Nephron (organoid): ENCODE results near the gene FES.
A peak's percentile ranks its signal among the peaks of the same experiment; 100 is the strongest.

Source experiments
- H3K27ac Mint-ChIP-seq, 3 experiments: 2 replicates each; pipeline ENCODE4 v1.8.0; 2020; ENCODE audit warnings: mixed read lengths in 3 of 3, mild to moderate bottlenecking in 2 of 3, moderate library complexity in 1 of 3
- H3K27me3 Mint-ChIP-seq: 2 replicates; pipeline ENCODE4 v1.8.0; 2021; ENCODE audit warnings: low read depth, mild to moderate bottlenecking, moderate library complexity, mixed read lengths
- H3K36me3 Mint-ChIP-seq: 2 replicates; pipeline ENCODE4 v1.8.0; 2020; ENCODE audit warnings: low read depth, mixed read lengths
- H3K4me1 Mint-ChIP-seq: 2 replicates; pipeline ENCODE4 v1.8.0; 2020; ENCODE audit warnings: mixed read lengths
- H3K4me3 Mint-ChIP-seq, 3 experiments: 2 replicates each; pipeline ENCODE4 v1.8.0; 2020; ENCODE audit warnings: mild to moderate bottlenecking in 3 of 3, mixed read lengths in 3 of 3, moderate library complexity in 2 of 3
- H3K9me3 Mint-ChIP-seq: 2 replicates; pipeline ENCODE4 v1.8.0; 2020; ENCODE audit warnings: mixed read lengths
- TF ChIP-seq, protein P1 (sequence below), 3 experiments: fragments of 200-600 bp; sonication (generic); IDR thresholded peaks; one replicate each; pipeline ENCODE4 v1.5.0; 2021; ENCODE audit warnings: antibody characterized with exemption in 3 of 3; ENCODE audit not compliant: unreplicated experiment in 3 of 3

The FES gene

DNA sequence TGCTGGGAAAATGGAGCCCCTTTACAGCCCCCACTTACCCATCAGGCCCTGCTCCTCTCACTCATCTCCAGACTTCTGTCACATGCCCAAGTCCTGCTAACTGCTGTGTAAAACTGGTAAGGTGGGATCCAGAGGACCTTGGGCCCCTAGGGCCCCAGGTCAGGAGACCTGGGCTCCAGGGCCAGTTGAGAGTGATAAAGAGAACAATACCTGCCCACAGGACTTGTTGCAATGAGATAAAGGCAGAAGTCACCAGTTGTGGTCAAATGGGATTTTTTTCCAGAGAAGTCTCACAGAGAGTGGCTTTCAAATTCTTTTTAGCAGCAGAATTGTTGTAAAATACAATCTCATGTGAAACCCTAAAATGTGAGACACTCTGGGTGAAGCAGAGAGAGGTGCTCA lies 15.2 kb upstream of the FES start:
- Mint-ChIP-seq H3K4me1 (peaks cover 47% of the 10 kb centered on the region), H3K4me3 (peak overlapping the region; percentile 84 to 93 (median 91)), H3K36me3 (no peaks in the 10 kb centered on the region), H3K9me3 (no peaks in the 10 kb centered on the region), H3K27ac (peak overlapping the region in 2 of 3 experiments; percentile 80 to 96), H3K27me3 (peaks cover 14% of the 10 kb centered on the region)
- TF ChIP-seq, protein P1, sequence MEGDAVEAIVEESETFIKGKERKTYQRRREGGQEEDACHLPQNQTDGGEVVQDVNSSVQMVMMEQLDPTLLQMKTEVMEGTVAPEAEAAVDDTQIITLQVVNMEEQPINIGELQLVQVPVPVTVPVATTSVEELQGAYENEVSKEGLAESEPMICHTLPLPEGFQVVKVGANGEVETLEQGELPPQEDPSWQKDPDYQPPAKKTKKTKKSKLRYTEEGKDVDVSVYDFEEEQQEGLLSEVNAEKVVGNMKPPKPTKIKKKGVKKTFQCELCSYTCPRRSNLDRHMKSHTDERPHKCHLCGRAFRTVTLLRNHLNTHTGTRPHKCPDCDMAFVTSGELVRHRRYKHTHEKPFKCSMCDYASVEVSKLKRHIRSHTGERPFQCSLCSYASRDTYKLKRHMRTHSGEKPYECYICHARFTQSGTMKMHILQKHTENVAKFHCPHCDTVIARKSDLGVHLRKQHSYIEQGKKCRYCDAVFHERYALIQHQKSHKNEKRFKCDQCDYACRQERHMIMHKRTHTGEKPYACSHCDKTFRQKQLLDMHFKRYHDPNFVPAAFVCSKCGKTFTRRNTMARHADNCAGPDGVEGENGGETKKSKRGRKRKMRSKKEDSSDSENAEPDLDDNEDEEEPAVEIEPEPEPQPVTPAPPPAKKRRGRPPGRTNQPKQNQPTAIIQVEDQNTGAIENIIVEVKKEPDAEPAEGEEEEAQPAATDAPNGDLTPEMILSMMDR (IDR thresholded peaks at IDR 0.05; ENCODE audit: unreplicated experiment in 3 of 3): no peak

DNA sequence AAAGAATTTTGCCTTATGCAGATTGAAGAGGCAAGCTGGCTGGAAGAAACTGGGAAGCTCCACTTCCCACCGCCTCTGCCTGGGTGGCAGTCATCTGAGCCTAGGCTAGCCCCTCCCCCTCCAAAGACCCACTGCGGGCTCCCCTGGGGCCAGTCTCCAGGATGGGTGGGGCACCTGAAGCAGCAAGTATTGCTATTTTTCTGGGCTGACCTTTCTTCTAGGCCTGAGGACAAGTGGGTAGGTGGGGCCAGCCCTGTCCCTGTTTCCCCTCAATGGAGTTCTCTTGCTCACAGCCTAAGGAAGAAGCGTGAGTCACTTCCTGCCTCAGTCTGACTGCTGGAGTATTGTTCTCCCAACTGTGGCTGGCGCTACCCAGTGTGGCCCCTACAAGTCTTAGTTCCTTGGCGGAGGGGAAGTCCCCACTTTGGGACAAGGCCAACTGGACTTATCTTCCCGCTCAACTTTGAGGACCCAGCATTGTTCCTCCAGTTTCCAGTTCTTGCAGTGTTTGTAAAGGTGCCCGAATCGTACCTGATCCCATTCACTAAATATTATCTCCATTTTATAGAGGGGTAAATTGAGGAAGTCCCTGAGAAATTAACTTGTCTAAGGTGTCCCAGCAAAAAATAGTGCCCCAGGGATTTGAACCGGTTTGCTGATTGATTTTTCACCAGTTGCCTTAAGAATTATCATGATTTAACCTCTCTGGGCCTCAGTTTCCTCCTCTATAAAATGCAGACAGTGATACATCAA lies 14.5 kb upstream of the FES start:
- no peaks in the 10 kb centered on the region for H3K9me3 Mint-ChIP-seq

DNA sequence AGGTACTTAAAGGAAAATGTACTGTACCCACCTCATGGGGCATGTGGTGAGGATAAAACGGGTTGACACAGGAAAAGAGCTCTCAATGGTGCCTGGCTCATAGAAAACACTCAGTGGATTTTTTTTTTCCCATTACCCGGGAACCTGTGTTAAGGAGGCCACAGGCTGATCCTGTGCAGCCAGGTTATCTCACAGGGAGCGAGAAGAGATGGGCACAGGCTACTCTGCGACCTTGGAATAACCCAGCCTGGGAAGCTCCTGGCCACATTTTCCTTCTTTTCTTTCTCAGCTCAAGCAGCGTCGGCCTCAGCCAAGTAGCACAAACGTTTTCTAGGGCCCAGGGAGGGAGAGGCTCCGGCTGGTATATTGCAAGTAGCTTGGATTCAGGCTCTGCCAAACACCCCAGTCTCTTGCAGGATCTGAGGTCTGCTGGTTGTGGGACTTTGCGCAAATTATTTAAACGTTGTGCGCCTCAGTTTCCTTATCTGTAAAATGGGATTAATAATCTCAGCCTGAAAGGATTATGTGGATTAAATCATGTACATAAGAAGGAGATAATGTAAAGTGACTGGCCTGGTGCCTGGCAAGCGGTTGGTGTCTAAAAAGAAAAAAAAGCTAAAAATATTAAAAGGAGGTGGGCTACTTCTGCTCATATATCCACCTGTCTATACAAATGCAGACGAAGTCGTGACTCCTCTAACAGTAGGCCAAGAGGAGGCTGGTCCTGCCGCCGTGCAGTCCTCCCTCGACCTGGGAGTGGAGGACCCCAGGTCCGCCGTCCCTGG lies 13.8 kb upstream of the FES start:
- TF ChIP-seq, protein P1 (IDR thresholded peaks at IDR 0.05; ENCODE audit: unreplicated experiment in 3 of 3): no peak
- Mint-ChIP-seq H3K4me1 (peaks cover 47% of the 10 kb centered on the region), H3K27me3 (peaks cover 14% of the 10 kb centered on the region), H3K36me3 (no peaks in the 10 kb centered on the region), H3K4me3 (peak overlapping the region; percentile 84 to 93 (median 91)), H3K9me3 (no peaks in the 10 kb centered on the region), H3K27ac (peak overlapping the region; percentile 84 to 96 (median 96))

More for the DNA sequence above, 14.5 kb upstream of the FES start:
- Mint-ChIP-seq H3K4me3 (peak overlapping the region; percentile 84 to 93 (median 91)), H3K36me3 (no peaks in the 10 kb centered on the region), H3K27me3 (peaks cover 14% of the 10 kb centered on the region), H3K27ac (peak overlapping the region; percentile 84 to 96 (median 96)), H3K4me1 (peaks cover 47% of the 10 kb centered on the region)
- TF ChIP-seq, protein P1 (IDR thresholded peaks at IDR 0.05; ENCODE audit: unreplicated experiment in 3 of 3): no peak

DNA sequence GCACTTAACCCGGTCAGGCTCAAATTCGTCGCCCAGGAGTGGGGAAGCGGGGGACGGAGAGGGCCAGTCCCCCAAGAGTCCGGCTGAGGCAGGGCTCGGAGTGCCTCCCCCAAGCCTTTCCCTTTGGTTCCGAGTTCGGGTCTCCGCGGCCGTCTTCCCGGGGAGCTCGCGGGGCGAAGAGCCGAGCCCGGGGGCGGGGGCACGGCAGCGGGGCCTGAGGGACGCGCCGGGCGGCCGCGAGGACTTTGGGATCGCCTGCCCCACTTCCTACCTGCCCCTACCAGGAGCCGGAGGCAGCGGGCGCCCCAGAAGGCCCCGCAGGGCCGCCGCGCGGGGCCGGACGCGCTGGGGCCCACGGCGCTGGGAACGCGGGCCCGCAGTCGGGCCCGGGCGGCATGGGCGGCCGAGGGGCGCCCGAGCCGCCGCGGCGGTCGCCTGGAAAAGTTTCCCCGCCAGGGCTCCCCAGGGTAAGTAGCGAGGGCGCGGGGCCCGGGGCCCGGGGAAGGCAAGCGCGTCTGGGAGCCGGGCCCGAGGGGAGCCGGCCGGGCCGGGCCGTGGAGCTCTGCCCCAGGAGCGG lies 13.1 kb upstream of the FES start:
- H3K27me3 Mint-ChIP-seq: peaks cover 7% of the 10 kb centered on the region
- peak overlapping the region; percentile 84 to 96 (median 96) for H3K27ac Mint-ChIP-seq
- H3K36me3 Mint-ChIP-seq: no peaks in the 10 kb centered on the region
- peaks cover 47% of the 10 kb centered on the region for H3K4me1 Mint-ChIP-seq
- TF ChIP-seq, protein P1 (IDR thresholded peaks at IDR 0.05; ENCODE audit: unreplicated experiment in 3 of 3): no peak
- H3K9me3 Mint-ChIP-seq: no peaks in the 10 kb centered on the region
- peak overlapping the region; percentile 84 to 93 (median 91) for H3K4me3 Mint-ChIP-seq

DNA sequence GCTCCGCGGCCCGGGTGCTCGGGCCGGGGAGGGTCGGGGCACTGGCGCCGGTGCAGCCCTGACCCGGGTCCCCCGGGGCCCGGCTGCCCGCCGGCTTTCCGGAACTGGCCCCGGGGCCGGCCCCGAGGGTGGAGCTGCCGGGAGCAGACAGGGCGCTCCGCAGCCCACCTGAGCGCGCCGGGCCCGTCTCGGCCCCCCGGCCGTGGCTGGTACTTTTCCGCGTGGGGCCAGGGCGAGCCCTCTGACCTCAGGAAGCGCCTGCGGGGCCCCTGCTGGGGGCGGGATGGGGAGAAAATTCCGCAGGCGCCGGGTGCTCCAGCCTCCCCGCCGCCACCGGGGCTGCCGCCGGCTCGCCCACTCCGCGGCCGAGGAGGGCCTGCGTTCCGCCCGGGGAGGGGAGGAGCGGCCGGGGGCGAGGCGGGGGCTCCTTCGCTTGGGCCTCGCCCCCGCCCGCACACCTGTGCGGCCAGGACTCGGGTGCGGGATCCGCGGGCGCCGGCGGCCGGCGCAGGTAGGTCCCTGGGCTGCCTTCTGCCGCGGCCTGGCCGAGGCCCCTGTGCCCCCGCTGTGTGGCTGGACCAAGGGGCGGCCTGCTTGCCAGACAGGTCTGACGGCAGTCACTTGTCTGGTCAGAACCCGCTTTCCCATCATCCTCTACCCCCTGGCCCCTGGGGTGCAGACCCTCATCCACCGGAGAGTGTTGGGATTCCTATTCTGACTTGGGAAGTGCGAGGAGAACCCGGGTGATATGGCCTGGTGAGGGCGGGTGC lies 12.4 kb upstream of the FES start:
- Mint-ChIP-seq H3K27me3 (peaks cover 5% of the 10 kb centered on the region), H3K4me3 (peak overlapping the region; percentile 82 to 90 (median 89)), H3K36me3 (peaks cover 4% of the 10 kb centered on the region), H3K9me3 (no peaks in the 10 kb centered on the region), H3K27ac (peak overlapping the region; percentile 77 to 89 (median 85)), H3K4me1 (peaks cover 47% of the 10 kb centered on the region)
- TF ChIP-seq, protein P1 (IDR thresholded peaks at IDR 0.05; ENCODE audit: unreplicated experiment in 3 of 3): no peak
